NCI-H82 (cell line): ENCODE data around the gene FARS2.

Experiments used
- DNase-seq: peaks from one replicate; lab custom pipeline; 2025; lab: John Stamatoyannopoulos, UW

The FARS2 gene

DNA sequence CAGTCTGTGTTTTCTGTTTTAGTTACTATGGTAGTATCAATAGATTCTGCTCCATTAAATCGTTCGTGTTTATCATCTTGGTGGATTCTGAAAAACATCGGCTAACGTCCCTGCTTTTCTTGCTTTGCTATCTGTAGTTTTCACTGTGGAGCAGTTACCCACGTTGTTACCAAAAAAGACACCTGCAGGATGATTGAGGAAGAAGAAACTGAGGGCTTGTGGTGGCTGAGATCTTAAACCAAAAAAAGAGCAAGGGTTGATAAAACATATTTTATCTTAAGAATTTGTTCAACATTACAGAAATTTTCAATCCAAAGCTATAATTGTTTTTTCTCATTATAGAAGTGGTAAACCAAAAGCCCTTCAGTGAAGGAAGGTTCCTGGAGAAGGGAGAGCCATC is 166.3 kb downstream of the FARS2 start:
- DNase-seq: no peak

DNA sequence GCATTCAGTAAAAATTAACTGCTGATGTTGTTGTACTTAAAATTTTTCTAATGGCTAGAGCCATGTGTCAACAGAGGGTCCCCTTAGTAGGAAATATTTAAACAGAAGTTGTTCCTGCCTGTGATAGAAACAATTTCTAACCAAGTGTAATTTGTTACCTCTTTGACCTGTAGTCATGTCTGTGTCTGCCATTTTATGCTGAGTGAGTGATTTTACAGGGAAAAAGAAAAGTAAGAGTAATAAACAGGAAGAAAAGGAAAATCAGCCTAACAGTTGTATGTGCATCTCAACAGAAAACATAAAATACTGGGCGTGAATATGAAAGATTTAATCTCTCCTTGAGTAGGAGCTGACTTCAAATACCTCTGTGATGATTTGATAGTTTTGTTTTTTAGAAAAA is 172.0 kb downstream of the FARS2 start:
- no peak for DNase-seq

DNA sequence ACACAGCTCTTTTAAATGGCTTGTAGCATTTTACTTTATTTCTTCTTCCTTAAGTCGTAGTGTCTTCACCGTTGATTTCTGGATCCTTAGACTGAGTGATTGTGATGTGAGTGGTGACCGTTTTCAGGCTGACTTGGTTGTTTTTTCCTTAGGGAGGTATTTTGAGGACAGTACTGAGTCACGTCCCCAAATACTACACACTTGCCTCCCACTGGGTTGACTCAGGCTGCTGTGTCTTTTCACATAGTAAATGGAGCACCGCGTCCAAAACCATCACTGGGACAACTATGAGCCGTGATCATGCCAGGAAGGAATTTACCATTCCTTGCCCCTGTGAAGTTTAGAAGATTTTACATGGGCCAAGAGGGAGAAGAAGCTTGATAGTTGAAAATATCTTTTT is 174.1 kb downstream of the FARS2 start:
- DNase-seq: no peak

DNA sequence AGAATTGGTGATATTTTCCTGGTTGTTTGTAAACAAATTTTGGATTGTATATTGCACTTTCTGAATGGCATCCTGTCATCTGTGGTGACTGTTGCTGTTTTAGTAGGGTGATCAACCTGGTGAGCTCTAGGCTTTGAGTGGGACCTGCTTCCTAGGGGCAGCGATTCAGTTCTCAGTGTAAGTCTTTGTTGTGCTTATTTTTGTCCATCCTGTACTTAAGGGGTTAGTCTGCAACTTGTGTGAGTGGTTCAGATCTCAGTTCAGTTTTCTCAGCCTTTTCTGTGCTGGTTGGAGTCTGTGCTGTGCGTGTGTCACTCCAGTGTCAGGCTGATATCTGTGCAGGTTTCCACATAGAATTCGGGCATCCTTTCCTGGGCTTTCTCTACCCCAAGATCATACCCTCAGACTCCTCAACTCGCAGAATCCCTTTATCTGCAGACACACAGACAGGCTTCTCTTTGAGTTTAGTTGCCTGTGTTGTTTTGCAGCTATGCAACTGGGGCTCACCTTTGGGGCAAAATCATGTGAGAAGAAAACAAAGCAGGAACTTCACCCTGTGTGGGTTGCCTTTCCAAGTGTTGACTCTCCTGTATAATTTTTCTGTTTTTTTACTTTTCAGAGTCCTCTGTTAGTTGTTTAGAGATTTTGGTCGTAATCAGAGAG is 177.7 kb downstream of the FARS2 start:
- no peak for DNase-seq

DNA sequence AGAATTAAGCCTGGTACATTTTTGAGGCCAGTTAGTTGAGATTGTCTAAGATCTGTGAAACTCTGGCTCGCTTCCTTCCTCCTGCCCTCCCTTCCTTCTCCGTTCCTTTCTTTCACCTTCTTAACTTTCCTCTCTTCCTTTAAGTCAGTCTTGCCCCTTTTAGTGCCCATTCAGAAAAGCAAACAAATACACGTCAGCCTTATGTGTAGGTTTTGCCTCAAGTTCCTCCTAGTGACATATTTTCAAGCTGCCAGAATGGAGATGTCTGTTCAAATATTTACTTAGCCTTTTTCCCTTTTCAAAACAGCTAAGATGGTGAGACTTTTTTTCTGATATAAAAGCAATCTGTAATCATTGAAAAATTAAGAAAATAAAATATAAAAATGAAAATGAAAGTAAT is 178.4 kb downstream of the FARS2 start:
- DNase-seq: no peak

DNA sequence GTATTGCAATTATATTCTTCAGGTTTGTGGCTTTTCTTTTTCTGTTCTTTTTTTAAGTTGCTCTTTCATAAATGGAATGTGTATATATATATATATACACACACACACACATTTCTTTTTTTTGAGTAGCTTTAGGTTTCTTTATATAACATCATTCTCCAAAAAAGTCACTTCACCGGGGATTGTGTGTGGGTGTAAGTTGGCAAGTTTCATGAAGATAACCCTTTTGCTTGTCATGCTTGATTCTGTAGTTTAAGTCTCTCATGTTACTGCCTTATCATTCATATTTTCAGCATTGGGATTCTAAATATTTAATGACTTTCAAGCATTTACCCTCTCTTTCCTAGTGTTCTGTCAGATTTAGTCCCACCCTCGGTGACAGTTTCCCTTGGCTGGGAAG is 181.0 kb downstream of the FARS2 start:
- DNase-seq: no peak

DNA sequence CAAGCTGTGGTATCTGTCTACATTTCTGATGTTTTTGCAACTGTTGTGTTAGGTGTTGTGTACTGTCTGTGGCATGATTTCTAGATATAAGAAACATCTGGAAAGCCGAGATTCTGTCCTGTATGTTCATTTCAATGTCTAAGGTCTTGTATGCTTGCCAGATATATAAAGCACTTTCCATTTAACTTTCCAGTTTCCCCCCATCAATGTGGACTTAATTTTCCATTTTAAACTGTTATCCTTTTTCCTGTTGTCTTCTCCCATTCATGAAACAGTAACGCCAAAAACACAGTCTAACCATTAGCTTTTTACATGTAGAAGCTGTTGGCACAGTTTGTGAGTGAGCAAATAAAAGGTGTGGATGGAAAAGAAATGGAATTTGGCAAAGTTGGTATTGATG is 181.6 kb downstream of the FARS2 start:
- DNase-seq: no peak

DNA sequence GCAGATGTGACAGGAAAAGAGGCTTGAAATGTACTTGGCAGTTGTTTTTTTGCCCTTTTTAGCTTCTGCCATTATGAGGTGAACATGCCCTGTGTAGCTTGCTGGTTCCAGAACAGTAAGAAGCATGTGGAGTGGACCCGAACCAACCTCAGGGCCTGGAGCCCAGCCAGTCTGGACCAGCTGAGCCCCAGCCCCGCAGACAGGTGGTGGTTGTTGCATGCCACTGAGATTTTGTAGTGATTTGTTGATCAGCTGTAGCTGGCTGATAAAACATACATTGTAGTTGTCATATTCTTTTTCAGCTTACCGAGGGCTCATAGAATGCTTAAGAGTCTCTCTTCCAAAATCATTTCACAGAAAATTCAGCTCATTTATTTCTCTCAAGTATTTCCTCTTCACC is 182.2 kb downstream of the FARS2 start:
- no peak for DNase-seq

DNA sequence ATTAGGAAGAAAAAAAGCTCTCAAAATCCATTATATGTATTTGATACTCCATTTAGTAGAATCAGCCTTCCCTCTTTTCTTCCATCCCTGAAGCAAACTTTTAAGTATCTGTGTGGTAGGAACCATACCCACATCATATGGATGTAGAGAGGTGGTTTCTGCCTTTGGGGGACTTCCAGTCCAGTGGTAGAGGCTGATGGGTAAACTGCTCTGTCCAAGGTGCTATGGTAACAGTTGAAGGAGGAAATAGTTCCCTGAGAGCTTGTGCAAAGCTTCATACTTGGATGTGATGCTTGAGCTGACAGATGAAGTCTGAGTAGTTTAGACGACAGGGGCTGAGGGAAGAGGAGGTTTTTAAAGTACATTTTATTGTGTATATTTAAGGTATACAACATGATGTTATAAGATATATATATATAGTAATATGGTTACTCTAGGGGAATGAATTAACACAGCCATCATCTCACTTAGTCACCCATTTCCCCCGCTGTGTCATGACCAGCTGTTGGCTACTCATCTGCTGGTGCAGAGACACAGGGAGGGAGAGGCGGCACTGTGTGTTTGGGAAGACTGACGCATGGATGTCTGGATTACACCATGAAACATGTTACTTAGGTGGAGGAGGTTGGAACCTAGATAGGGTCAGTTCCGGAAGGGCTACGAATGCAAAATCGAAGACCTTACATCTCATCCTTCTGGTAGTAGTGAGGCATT is 185.2 kb downstream of the FARS2 start:
- no peak for DNase-seq

DNA sequence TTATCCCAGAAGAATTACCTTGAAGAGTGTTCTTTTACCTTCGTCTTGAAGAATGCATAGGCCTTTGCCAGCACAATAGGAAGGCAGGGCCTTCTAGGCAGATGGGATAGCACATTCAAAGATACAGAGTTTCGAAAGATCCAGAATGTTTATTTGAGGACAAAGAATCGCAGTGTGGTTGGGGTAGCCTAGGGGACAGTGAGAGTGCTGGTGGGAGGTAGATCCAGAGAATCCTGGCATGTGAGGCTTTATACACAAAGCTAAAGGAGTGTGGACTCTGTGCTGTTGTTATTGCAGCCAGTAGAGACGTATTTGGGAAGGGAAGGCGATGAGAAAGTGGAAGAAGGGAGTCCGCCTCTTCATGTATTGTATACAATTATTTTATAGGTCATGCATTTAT is 186.6 kb downstream of the FARS2 start:
- no peak for DNase-seq

DNA sequence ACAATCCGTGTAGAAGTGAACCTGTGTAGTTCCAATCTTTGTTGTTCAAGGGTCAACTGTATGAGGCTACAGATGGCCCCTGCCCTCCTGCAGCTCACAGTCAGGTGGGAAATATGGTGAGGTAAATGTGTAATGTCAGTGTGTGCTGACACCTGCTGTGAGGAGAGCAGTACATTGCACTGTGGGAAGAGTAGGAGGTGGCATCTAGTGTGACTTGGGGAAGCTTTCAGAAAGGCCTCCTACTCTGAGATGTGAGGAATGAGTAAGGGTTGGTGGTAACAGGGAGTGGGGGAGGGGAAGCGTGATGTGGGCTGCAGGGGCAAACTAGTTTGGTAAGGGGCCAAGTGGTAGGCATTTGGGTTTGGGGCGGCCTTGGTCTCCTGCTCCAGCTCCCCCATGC is 188.8 kb downstream of the FARS2 start:
- DNase-seq: no peak

DNA sequence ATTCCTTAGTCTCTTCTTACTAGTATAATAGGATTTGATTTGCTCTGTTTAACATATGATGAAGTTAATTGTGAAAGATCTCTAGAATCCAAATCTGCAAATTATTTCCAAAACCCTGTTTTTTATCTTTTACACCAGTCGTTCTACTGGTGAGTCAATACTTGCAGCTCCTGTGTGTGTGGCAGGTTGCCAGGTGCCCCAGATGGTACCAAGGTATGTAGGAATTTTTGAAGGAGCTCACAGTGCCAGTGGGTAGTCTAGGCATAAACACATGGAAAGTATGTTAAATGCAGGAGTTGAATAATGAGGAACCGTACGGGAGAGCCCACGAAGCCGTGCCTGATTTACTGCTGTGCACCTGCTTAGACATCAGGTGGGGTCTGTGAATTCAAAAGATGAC is 192.2 kb downstream of the FARS2 start:
- no peak for DNase-seq

DNA sequence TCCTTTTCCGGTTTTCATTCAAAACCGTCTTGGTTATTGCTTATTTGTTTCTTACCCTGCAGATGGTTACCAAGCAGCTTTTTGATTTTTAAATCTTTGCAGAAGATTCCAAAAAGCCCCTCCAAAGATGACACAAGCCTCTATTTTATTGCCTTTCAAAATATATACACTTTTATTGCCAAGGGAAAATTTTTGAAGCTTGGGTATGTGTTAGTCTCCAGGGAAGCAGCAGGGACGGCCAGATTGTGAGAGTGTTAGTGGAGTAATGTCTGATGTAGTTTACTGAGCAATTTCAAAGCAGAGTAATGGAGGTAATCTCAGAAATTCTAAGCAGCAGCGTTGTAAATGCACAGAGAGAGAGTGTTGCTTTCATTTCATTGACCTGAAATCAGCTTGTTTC is 193.8 kb downstream of the FARS2 start:
- DNase-seq: no peak

DNA sequence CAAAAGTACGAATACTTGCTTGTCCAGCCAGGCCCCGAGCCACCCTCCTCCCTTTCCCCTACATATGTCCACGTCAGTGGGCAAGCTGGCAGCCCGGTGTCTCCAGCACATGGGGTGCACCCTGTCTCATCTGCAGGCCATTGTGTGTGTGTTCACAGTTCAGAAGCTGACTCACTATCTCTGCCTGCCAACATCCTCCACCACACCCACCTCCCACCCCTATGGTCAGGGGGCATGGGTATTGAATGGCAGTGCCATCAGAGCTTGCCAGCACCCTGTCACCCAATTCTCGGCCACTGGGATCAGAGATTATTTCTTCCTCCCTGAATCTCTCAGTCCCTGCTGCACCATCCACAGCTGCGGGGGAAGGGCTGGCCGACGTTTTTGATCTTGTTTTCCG is 195.7 kb downstream of the FARS2 start:
- peak; percentile 37 for DNase-seq

DNA sequence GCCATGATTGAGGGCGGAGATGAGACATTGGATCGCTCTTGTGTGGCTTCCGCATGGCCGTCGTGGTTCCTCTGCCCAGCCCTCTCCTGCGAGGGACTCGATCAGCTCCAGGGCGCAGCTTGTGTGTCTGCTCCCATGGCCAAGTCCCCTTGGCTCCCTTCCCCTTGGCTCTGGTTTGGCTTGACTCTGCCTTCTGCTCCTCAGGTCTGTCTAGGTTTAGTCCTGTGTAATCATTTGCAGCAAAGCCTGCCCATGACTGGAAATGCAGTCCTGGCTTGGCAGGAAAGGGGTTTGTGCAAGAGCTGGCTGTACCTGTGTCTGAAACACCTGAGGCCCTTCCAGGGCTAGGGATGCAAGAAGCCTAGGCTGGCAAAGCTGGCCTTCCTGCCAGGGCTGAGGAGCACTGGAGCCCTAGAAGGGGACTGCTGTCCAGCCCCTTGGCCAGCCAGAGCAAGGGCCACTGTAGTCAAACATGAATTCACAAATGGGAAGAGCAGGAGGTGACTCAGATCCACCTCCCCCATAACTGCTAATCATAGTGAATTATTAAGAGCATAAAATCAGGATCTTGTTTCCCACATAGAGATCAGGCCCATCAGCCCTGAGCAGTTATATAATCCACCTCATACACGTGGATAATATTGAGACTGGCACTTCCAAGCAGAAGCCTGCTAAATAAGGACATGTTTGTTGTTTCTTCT is 196.8 kb downstream of the FARS2 start:
- no peak for DNase-seq

DNA sequence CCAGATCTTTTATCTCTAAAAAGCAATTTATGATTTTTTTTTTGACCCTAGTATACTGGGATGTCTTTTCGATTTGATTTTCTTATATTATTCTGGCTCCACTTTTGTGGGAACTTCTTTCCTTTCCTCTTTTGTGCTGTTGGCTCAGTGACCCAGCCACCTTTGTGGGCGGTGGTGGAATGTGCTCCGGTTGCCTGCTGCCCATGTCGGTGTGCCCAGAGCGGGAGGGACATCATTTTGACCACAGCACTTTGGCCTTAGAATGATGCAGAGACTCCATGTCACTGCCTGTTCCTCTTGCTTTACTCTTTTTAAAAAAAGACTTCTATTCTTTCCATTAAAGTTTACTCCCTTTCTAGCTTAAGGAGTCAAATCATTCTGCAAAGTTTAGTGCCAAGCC is 198.0 kb downstream of the FARS2 start:
- DNase-seq: no peak

DNA sequence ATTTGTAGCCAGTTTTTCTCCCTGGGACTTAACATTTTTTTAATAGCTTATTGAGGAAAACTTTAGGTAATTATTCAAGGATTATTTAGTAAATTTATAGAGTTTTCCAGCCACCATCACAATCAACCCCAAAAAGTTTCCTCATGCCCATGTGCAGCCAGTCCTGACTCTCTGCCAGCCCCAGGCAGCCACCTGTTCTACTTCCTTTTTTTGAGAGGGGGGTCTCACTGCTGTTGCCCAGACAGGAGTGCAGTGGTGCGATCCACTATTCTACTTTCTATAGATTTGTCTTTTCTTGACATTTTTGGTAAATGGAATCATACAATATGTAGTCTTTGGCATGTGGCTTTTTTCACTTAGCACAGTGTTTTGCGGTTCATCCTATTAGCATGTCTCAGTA is 200.1 kb downstream of the FARS2 start:
- DNase-seq: no peak

DNA sequence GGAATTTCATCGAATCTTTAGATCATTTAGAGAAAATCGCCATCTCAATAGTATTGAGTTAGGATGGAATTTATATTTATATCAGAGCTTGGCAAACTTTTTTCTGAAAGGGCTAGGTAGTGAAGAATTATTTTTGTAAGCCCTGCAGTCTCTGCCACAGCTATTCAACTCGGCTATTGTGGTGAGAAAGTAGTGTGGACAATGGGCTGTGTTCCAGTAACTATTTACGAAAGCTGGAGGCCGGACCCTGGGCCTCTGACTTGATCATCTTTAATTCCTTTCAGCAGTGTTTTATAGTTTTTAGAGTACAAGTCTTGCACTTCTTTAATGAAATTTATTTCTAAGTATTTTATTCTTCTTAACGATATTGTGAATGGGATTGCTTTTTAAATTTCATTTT is 201.5 kb downstream of the FARS2 start:
- no peak for DNase-seq

DNA sequence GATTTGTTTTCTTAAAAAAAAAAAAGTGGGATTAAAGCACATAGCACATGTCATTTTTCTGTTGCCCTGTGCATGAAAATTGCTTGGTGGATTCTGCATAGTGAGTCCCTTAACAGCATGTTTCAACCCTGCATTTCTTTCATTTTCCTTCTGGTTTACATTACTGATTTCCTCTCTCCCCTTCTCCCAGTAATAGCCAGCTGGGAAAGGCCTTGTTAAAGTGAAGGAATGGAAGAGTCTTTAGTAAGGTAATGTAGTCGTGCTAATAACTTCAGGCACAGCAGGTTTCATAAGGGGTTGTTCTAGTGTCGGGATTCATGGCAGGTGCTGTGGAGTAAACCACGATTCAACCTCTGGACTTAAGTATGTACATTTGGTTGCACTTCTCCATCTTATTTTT is 202.4 kb downstream of the FARS2 start:
- DNase-seq: no peak

DNA sequence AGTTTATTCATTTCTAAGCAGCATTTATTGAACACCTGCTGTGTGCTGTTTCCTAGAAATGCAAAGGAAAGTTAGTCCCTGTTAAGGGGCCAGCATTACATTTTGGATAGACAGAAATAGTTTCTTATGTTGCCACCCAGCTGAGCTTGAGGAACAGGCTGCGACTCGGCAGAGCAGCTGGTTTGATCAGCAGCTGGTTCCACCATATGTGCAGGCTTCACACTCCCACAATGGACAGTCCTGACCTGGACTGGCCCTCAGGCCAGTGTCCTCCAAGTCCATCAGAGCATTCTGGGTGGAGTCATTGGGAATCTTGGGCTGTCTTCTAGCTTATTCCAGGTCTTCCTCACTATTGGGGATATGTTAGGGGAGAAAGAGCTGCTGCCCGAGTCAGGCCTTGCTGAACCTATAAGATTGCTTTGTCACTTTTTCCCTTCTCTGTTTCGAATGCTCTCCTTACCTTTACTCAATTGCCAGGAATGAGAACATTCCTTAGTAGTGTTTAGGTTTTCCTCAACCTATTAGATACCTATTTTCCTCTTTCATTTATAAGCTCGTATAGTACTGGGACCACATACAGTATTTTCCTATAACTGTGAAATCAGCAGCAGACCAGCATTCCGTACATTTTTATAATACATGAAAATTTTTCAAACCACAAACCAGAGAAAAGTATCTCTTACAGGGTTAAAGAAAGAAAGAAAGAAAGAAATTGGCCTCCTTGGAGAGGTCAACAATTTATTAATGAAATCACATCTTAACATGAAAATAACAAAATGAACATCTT is 203.0 kb downstream of the FARS2 start:
- no peak for DNase-seq

DNA sequence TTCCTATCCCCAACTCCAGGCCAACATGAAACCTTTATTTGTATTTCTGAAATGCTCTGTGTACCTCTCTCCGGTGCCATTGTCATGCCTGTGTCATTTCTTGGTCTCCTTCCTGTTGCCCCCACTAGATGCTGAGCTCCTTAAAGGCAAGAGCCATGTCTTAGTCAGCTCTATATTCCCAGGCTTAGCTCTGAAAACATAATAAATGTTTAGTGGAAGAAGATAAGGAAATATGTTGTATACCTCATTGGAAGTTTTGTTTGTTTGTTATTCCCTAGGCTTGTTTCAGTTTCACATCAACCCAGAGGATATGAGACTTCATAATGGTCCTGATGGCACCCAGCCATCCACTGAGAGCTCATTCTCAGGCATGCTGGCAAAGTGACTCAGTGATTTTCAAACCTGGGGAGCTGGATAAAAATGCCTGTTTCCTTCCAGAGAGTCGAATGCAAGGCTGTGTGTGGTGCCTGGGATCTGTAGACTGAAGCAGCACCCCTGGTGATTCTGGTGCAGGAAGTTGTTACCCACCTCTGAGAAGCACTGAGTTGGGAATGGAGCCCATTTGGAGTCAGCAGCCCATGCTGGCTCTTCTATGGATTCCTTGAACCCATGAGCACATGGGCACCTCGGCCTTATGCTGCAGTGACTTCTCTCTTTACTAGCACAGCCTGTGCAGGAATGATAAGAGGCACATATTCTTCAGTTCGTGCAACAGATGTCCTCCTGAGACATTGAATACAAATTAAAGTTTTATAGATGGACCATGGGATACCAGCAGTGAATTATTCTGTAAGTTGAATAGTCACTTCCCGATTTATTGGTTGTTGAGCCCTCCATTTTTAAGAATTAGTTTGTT is 205.2 kb downstream of the FARS2 start:
- no peak for DNase-seq

DNA sequence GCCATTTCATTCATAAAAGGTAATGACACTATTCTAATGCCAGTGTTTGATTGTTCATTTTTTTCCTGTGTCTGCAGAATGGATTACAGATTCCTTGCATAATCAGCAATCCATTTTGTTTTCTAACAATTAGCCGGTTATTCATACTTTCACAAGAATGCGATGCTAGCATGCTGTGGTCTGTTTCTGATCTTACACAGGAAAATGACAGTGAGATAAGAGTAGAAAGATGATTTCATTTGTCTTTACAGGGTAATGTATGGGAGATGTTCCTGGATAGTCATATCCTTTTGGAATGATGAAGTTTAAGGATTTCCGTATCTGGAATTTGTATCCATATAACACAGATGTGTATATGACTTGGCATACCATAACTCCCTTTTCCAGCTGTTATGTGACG is 207.3 kb downstream of the FARS2 start:
- no peak for DNase-seq
